Keratinocyte (primary cell): ENCODE data around the gene MCF2L2. TPM values are rescaled to one million over a fixed set of nuclear protein-coding genes. Genes with fewer than 3 reads are reported as not detected.

Experiments
- DNase-seq: peaks from one replicate; pipeline ENCODE4 v3.0.0-alpha.2; 2011; ENCODE audit warnings: low read depth, missing footprints, low spot score
- FAIRE-seq: peaks from 2 replicates; lab custom pipeline; 2011; peaks lifted over from hg19 to GRCh38; lab: Jason Lieb, UNC
- H2AFZ ChIP-seq: 2 replicates; pipeline ENCODE4 v1.6.0; 2012; ENCODE audit warnings: low read length, control low read depth, inconsistent platforms; ENCODE audit not compliant: control insufficient read depth
- H3K27ac ChIP-seq: 2 replicates; pipeline ENCODE4 v1.5.1; 2011; ENCODE audit warnings: low read length; ENCODE audit not compliant: control insufficient read depth, insufficient read depth
- H3K27me3 ChIP-seq: 3 replicates; pipeline ENCODE4 v1.6.0; 2011; ENCODE audit warnings: low read length; ENCODE audit not compliant: control insufficient read depth, insufficient read depth; ENCODE audit errors: extremely low read depth
- H3K36me3 ChIP-seq, 2 experiments: 2 replicates in 1 of 2; 3 replicates in 1 of 2; pipeline ENCODE4 v1.5.1; 2011; ENCODE audit warnings: low read length in 2 of 2, mild to moderate bottlenecking in 1 of 2; ENCODE audit not compliant: control insufficient read depth in 2 of 2, insufficient read depth in 2 of 2; ENCODE audit errors: extremely low read depth in 1 of 2
- H3K4me1 ChIP-seq: 3 replicates; pipeline ENCODE4 v1.5.1; 2011; ENCODE audit warnings: low read length; ENCODE audit not compliant: control insufficient read depth, insufficient read depth; ENCODE audit errors: extremely low read depth
- H3K4me2 ChIP-seq: 3 replicates; pipeline ENCODE4 v1.6.0; 2011; ENCODE audit warnings: low read depth, low read length; ENCODE audit not compliant: control insufficient read depth, insufficient read depth; ENCODE audit errors: extremely low read depth
- H3K4me3 ChIP-seq, 3 experiments: fragments of 200-600 bp in 1 of 3; sonication (generic) in 1 of 3; 2 replicates in 2 of 3; 3 replicates in 1 of 3; pipeline ENCODE4 v1.5.1; 2011 to 2016; ENCODE audit warnings: low read length in 3 of 3, mild to moderate bottlenecking in 3 of 3, control low read depth in 2 of 3, inconsistent platforms in 1 of 3, low read depth in 1 of 3, mixed read lengths in 1 of 3, mixed run types in 1 of 3, moderate library complexity in 1 of 3; ENCODE audit not compliant: control insufficient read depth in 2 of 3, insufficient read depth in 2 of 3; ENCODE audit errors: extremely low read depth in 1 of 3
- H3K79me2 ChIP-seq: 2 replicates; pipeline ENCODE4 v1.6.0; 2012; ENCODE audit warnings: low read length; ENCODE audit not compliant: control insufficient read depth, insufficient read depth
- H3K9ac ChIP-seq: 3 replicates; pipeline ENCODE4 v1.6.0; 2011; ENCODE audit warnings: low read length; ENCODE audit not compliant: control insufficient read depth, insufficient read depth; ENCODE audit errors: extremely low read depth
- H3K9me1 ChIP-seq: 3 replicates; pipeline ENCODE4 v1.6.0; 2011; ENCODE audit warnings: low read length; ENCODE audit not compliant: control insufficient read depth, insufficient read depth; ENCODE audit errors: extremely low read depth
- H3K9me3 ChIP-seq: 2 replicates; pipeline ENCODE4 v1.5.1; 2012; ENCODE audit warnings: low read depth, low read length; ENCODE audit not compliant: control insufficient read depth
- H4K20me1 ChIP-seq: 3 replicates; pipeline ENCODE4 v1.6.0; 2011; ENCODE audit warnings: low read length; ENCODE audit not compliant: control insufficient read depth, insufficient read depth; ENCODE audit errors: extremely low read depth
- EZH2 ChIP-seq: IDR thresholded peaks from one replicate; pipeline ENCODE4 v1.6.1; 2012; ENCODE audit warnings: inconsistent platforms, mild to moderate bottlenecking, low read length, moderate library complexity
- dilution Hi-C: fragments of 300-500 bp; cut with MboI; formaldehyde crosslinking; loops from one replicate; pipeline ENCODE4 v1.7.0; 2020; ENCODE audit warnings: low sequenced_read_pairs; ENCODE audit not compliant: extremely low pct_ligation_motif_present
- polyA plus RNA-seq, 5 experiments: library from polyadenylated mRNA; depleted of rRNA in 3 of 5; stranded (reverse) in 3 of 5; stranded (forward) in 1 of 5; unstranded in 1 of 5; fragments of >200 nt; gene quantifications; 1 replicate in 1 of 5; 2 replicates in 3 of 5; 3 replicates in 1 of 5; pipeline versions ENCODE4 v1.2.1 to v1.2.3, GENCODE V29; 2011 to 2012; ENCODE audit warnings: missing spikeins in 2 of 5, low read depth in 1 of 5, low replicate concordance in 1 of 5
- TF ChIP-seq, protein P1 (sequence below), 3 experiments: IDR thresholded peaks in 1 of 3; conservative IDR thresholded peaks in 1 of 3; optimal IDR thresholded peaks in 1 of 3; 2 replicates in 2 of 3; 3 replicates in 1 of 3; pipeline versions ENCODE3 to v1.5.1; 2011; ENCODE audit warnings: low read length in 3 of 3, mild to moderate bottlenecking in 3 of 3, moderate library complexity in 2 of 3, control low read depth in 1 of 3, inconsistent platforms in 1 of 3; ENCODE audit not compliant: insufficient read depth in 2 of 3; ENCODE audit errors: extremely low read depth in 1 of 3

The MCF2L2 gene
- polyA plus RNA-seq, 1 donor (not counting 4 experiments of a cell fraction or from before 2014, with no cell fraction given): 0.26 TPM

DNA sequence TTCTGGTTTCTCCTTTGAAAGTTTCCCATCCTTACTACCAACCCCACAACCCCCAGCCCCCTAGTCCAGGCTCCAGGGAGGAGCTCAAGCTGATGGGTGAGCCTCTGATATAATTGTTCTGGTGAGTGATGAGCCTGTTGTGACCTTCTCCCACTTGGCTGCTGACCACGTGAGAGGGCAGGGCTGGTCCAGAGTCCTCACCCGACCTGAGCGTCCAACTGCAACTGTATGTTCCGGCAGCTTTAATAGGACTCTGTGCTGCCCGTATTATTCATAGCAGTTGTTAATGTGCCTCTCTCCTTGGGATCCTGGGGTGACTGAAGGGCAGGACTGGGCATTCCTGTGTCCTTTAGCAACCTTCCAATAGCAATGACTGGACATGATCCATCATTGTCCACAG is 119.1 kb downstream of the MCF2L2 start:
- no peaks in the 10 kb centered on the region for H3K9me1 ChIP-seq
- H3K36me3 ChIP-seq: no peaks in the 10 kb centered on the region
- no peaks in the 10 kb centered on the region for H3K27me3 ChIP-seq
- TF ChIP-seq, protein P1, sequence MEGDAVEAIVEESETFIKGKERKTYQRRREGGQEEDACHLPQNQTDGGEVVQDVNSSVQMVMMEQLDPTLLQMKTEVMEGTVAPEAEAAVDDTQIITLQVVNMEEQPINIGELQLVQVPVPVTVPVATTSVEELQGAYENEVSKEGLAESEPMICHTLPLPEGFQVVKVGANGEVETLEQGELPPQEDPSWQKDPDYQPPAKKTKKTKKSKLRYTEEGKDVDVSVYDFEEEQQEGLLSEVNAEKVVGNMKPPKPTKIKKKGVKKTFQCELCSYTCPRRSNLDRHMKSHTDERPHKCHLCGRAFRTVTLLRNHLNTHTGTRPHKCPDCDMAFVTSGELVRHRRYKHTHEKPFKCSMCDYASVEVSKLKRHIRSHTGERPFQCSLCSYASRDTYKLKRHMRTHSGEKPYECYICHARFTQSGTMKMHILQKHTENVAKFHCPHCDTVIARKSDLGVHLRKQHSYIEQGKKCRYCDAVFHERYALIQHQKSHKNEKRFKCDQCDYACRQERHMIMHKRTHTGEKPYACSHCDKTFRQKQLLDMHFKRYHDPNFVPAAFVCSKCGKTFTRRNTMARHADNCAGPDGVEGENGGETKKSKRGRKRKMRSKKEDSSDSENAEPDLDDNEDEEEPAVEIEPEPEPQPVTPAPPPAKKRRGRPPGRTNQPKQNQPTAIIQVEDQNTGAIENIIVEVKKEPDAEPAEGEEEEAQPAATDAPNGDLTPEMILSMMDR (optimal IDR thresholded peaks at IDR 0.05 in 1 of 3, IDR thresholded peaks at IDR 0.05 in 1 of 3, conservative IDR thresholded peaks at IDR 0.05 in 1 of 3; ENCODE audit: extremely low read depth in 1 of 3, insufficient read depth in 2 of 3, low read length in 3 of 3): no peak
- no peak for TF ChIP-seq EZH2
- H3K79me2 ChIP-seq: no peaks in the 10 kb centered on the region
- no peak overlapping the region for H3K4me2 ChIP-seq
- peaks cover 15% of the 10 kb centered on the region for H3K4me1 ChIP-seq
- no peaks in the 10 kb centered on the region for H4K20me1 ChIP-seq
- H2AFZ ChIP-seq: no peak overlapping the region
- H3K9ac ChIP-seq: no peak overlapping the region
- dilution Hi-C loops: no loop called here
- no peak overlapping the region for H3K27ac ChIP-seq
- FAIRE-seq (no peak), DNase-seq (no peak)
- H3K4me3 ChIP-seq: no peak overlapping the region
- no peaks in the 10 kb centered on the region for H3K9me3 ChIP-seq

DNA sequence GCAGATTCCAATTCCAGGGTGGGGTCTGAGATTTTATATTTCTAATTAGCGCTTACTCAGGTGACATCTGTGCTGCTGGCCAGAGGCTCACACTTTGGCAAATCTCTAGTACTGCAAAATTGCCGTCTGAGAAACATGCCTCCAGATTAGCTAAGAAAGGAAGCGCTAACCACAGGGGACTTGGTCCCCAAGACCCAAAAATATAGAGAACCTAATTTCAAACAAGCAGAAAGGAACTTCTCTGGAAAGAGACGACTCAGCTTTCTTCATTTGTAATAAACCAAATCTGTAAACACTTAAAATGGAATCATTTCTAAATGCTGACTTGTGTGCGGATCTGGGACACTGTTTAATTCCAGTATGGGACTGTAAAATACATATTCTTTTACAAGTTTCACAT is 119.7 kb downstream of the MCF2L2 start:
- DNase-seq (no peak), FAIRE-seq (no peak)
- peaks cover 15% of the 10 kb centered on the region for H3K4me1 ChIP-seq
- no peak overlapping the region for H3K4me3 ChIP-seq
- H3K4me2 ChIP-seq: no peak overlapping the region
- no peak overlapping the region for H3K9ac ChIP-seq
- H3K79me2 ChIP-seq: no peaks in the 10 kb centered on the region
- no peaks in the 10 kb centered on the region for H3K9me1 ChIP-seq
- no peaks in the 10 kb centered on the region for H3K27me3 ChIP-seq
- no peaks in the 10 kb centered on the region for H3K9me3 ChIP-seq
- H3K27ac ChIP-seq: no peak overlapping the region
- no peaks in the 10 kb centered on the region for H3K36me3 ChIP-seq
- dilution Hi-C loops: no loop called here
- H2AFZ ChIP-seq: no peak overlapping the region
- no peaks in the 10 kb centered on the region for H4K20me1 ChIP-seq
- TF ChIP-seq, protein P1 (optimal IDR thresholded peaks at IDR 0.05 in 1 of 3, IDR thresholded peaks at IDR 0.05 in 1 of 3, conservative IDR thresholded peaks at IDR 0.05 in 1 of 3; ENCODE audit: extremely low read depth in 1 of 3, insufficient read depth in 2 of 3, low read length in 3 of 3): no peak
- TF ChIP-seq EZH2: no peak
